ENCODE data around the gene ABI3BP.

DNA sequence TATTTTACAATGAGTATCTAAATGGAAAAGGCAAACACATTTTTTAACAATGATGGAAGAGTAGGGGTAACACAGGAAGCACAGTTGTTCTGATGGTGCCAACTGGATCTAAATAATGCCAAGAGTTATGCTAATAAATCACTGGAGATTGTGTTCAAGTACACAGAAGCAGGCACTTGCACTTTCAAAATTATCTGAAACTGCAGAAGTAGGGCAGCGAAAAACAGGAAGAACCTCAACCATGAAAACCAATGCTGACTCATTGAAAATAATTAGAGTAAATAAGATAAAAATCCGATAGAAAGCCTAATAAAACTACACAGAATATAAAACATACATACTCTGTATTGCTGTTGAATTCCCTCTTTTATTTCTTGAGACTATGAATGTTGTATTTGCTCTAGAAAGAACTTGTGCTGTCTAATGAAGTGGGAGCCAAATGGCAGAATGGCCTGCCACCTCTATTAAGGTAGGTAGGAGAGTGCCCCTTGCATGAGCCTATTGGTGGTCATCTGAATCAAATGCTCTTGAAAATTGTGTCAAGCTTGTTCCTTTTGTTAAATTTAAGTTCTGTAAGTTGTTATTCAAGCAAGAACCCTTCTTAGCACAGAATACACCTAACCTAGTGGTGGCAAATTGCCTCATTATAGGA is 93.7 kb downstream of the ABI3BP start:
- TF ChIP-seq, protein P1, sequence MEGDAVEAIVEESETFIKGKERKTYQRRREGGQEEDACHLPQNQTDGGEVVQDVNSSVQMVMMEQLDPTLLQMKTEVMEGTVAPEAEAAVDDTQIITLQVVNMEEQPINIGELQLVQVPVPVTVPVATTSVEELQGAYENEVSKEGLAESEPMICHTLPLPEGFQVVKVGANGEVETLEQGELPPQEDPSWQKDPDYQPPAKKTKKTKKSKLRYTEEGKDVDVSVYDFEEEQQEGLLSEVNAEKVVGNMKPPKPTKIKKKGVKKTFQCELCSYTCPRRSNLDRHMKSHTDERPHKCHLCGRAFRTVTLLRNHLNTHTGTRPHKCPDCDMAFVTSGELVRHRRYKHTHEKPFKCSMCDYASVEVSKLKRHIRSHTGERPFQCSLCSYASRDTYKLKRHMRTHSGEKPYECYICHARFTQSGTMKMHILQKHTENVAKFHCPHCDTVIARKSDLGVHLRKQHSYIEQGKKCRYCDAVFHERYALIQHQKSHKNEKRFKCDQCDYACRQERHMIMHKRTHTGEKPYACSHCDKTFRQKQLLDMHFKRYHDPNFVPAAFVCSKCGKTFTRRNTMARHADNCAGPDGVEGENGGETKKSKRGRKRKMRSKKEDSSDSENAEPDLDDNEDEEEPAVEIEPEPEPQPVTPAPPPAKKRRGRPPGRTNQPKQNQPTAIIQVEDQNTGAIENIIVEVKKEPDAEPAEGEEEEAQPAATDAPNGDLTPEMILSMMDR (IDR thresholded peaks at IDR 0.05) = no peak
- no peak for TF ChIP-seq POLR2A (IDR thresholded peaks at IDR 0.05)
